ENCODE data around the gene UBA7. TPM values are rescaled to one million over a fixed set of nuclear protein-coding genes. Genes with fewer than 3 reads are reported as not detected.

UBA7 gene
- total RNA-seq, 2 donors from 2014 or later = 74.1 to 119 TPM

- no peaks in the 10 kb centered on the region for H3K27me3 ChIP-seq (replicated peaks; ENCODE audit: insufficient read depth)
- ATAC-seq (ENCODE audit: insufficient number of reproducible peaks, low FRiP score, low read depth) = no peak
- H3K27ac ChIP-seq = no peak overlapping the region
- H3K4me3 ChIP-seq = no peak overlapping the region
- no peak for DNase-seq (ENCODE audit: low spot score)
- TF ChIP-seq CTCF (IDR thresholded peaks at IDR 0.05) = no peak
- no peaks in the 10 kb centered on the region for H3K4me1 ChIP-seq (ENCODE audit: control insufficient read depth in 1 of 2, low read depth in 2 of 2)
- H3K9me3 ChIP-seq = no peaks in the 10 kb centered on the region
- H3K36me3 ChIP-seq = no peaks in the 10 kb centered on the region
Measured at GRCh38 chr3:49792371-49793150, 21.2 kb downstream of the UBA7 start.

- H3K9me3 ChIP-seq = no peaks in the 10 kb centered on the region
- H3K27me3 ChIP-seq (replicated peaks; ENCODE audit: insufficient read depth) = no peaks in the 10 kb centered on the region
- DNase-seq (ENCODE audit: low spot score) (no peak), ATAC-seq (ENCODE audit: insufficient number of reproducible peaks, low FRiP score, low read depth) (no peak)
- no peak for TF ChIP-seq CTCF (IDR thresholded peaks at IDR 0.05)
- H3K4me1 ChIP-seq (ENCODE audit: control insufficient read depth in 1 of 2, low read depth in 2 of 2) = peaks cover 5 to 8% of the 10 kb centered on the region in 2 donors
- no peak overlapping the region for H3K4me3 ChIP-seq
- H3K27ac ChIP-seq = no peak overlapping the region
- H3K36me3 ChIP-seq = no peaks in the 10 kb centered on the region
Measured at GRCh38 chr3:49791571-49791970, 22.2 kb downstream of the UBA7 start.

GRCh38 chr3:49790626-49791411 lies 22.9 kb downstream of the UBA7 start:
- no peaks in the 10 kb centered on the region for H3K9me3 ChIP-seq
- peaks cover 5 to 8% of the 10 kb centered on the region in 2 donors for H3K4me1 ChIP-seq (ENCODE audit: control insufficient read depth in 1 of 2, low read depth in 2 of 2)
- TF ChIP-seq CTCF (IDR thresholded peaks at IDR 0.05) = no peak
- H3K36me3 ChIP-seq = no peaks in the 10 kb centered on the region
- no peak overlapping the region for H3K4me3 ChIP-seq
- ATAC-seq (ENCODE audit: insufficient number of reproducible peaks, low FRiP score, low read depth) (no peak), DNase-seq (ENCODE audit: low spot score) (no peak)
- no peaks in the 10 kb centered on the region for H3K27me3 ChIP-seq (replicated peaks; ENCODE audit: insufficient read depth)
- H3K27ac ChIP-seq = no peak overlapping the region

GRCh38 chr3:49788056-49788455 lies 25.7 kb downstream of the UBA7 start:
- DNase-seq (ENCODE audit: low spot score) (no peak), ATAC-seq (ENCODE audit: insufficient number of reproducible peaks, low FRiP score, low read depth) (no peak)
- no peaks in the 10 kb centered on the region for H3K36me3 ChIP-seq
- no peak overlapping the region for H3K4me3 ChIP-seq
- H3K27ac ChIP-seq = no peak overlapping the region
- H3K9me3 ChIP-seq = no peaks in the 10 kb centered on the region
- H3K27me3 ChIP-seq (replicated peaks; ENCODE audit: insufficient read depth) = no peaks in the 10 kb centered on the region
- TF ChIP-seq CTCF (IDR thresholded peaks at IDR 0.05) = no peak
- H3K4me1 ChIP-seq (ENCODE audit: control insufficient read depth in 1 of 2, low read depth in 2 of 2) = peaks cover 20 to 23% of the 10 kb centered on the region in 2 donors

GRCh38 chr3:49787536-49787935 lies 26.2 kb downstream of the UBA7 start:
- Histone ChIP-seq H3K27me3 (replicated peaks; ENCODE audit: insufficient read depth) (no peaks in the 10 kb centered on the region), H3K9me3 (no peaks in the 10 kb centered on the region), H3K4me1 (ENCODE audit: control insufficient read depth in 1 of 2, low read depth in 2 of 2) (peaks cover 20 to 28% of the 10 kb centered on the region in 2 donors), H3K36me3 (no peaks in the 10 kb centered on the region), H3K4me3 (no peak overlapping the region), H3K27ac (peak overlapping the region; percentile 86 to 88)
- no peak for ATAC-seq (ENCODE audit: insufficient number of reproducible peaks, low FRiP score, low read depth)
- no peak for TF ChIP-seq CTCF (IDR thresholded peaks at IDR 0.05)
- no peak for DNase-seq (ENCODE audit: low spot score)
